Effector CD4-positive, alpha-beta T cell (primary cell): ENCODE measurements around the gene TGFBR3L.
A peak's percentile ranks its signal among the peaks of the same experiment; 100 is the strongest.
"Not testable (repeated sequence)": the region's sequence is repeated elsewhere in the genome, so short reads cannot be mapped to it uniquely, and the experiment has no call there.

Experiments
- DNase-seq: peaks from one replicate; pipeline ENCODE4 v3.0.0-alpha.2; 2020

The TGFBR3L gene

DNA sequence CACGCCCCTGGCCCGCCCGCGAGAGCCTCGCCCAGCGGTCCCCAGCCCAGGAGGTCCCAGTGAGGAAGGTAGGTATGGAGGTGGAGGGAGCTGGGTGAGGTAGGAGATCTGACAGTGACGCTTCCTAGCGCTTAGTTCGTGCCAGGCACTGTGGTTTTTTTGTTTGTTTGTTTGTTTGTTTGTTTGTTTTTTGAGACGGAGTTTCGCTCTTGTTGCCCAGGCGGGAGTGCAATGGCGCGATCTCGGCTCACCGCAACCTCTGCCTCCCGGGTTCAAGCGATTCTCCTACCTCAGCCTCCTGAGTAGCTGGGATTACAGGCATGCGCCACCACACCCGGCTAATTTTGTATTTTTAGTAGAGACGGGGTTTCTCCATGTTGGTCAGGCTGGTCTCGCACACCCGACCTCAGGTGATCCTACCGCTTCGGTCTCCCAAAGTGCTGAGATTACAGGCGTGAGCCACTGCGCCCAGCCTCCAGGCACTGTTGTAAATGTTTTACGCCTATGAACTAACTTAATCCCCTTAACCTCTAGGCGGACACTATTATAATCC lies 3.5 kb downstream of the TGFBR3L start:
- DNase-seq, result not testable (repeated sequence)

DNA sequence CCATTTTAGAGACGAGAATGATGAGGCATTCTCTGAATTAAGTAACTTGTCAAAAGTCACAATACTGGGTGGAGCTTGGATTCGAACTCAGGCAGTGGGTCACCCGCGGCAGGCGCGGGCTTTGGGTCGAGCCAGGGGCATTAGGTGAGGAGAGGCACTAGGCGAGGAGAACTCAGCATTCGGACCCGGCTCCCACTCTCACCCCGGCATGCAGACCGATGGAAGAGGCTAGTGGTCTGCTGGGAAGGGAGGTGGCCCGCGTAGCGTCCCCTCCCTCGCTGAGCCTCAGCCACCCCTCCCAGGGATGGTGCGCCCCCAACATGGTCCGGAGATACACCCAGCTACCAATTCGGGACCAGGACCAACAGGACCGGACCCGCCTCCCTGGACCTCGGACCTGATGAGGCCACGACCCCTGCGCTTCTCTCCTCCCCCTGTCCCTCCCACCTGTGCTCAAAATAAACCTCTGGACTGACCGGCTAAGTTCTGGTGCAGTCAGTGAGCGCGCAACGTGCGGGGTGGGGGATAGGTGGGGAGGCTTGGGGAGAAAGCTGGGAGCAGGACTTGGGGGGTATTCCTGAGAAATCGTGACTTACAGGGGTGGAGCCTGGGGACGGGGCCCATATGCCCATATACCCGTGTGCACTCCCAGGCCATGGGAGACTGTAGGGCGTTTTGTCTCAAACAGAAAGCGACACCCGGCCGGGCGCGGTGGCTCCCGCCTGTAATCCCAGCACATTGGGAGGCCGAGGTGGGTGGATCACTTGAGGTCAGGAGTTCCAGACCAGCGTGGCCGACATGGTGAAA lies 4.2 kb downstream of the TGFBR3L start:
- no peak for DNase-seq

DNA sequence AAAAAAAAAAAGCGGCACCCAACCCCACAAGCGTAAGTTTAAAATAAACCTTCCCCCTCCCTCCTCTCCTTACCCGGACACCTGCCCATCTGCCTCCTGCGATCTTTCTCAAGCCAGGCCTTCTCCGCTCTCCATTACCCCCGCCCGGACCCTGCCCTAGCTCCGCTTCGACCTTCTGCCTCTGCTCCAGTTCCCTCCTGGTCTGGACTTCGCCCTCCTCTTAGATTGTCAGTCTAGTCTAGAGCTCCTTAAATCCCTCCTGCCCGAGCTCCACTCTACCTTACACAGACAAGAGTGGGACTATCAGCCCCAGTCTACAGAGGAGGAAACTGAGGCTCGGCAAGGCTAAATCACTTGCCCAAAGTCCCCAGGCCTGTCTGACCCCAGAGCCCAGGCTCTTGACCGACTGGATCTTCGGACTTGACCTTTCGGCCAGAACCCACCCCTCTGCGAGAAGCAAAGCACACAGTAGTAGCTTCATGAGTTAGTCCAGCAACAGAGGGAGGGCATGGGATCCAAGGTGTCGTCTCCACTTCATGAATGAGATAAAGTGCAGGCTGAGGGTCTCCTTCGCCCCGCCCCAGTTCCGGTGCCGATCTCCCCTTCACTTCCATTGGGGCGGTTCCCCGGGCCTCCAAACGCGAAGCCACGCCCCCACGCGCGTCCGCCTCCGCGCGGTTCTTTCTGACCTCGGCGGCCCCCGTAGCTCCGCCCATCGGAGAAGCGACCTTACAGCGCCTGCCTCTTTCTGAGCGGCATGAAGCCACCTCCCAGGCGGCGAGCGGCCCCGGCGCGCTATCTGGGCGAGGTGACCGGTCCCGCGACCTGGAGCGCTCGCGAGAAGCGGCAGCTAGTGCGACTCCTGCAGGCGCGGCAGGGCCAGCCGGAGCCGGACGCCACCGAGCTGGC lies 5.2 kb downstream of the TGFBR3L start, which contains the start of gene SNAPC2:
SNAPC2 (plus strand) TSS at position 729 of the 909 bp plus-strand sequence; CDS start at position 758, 29 bp downstream.
- peak; percentile 94 for DNase-seq

DNA sequence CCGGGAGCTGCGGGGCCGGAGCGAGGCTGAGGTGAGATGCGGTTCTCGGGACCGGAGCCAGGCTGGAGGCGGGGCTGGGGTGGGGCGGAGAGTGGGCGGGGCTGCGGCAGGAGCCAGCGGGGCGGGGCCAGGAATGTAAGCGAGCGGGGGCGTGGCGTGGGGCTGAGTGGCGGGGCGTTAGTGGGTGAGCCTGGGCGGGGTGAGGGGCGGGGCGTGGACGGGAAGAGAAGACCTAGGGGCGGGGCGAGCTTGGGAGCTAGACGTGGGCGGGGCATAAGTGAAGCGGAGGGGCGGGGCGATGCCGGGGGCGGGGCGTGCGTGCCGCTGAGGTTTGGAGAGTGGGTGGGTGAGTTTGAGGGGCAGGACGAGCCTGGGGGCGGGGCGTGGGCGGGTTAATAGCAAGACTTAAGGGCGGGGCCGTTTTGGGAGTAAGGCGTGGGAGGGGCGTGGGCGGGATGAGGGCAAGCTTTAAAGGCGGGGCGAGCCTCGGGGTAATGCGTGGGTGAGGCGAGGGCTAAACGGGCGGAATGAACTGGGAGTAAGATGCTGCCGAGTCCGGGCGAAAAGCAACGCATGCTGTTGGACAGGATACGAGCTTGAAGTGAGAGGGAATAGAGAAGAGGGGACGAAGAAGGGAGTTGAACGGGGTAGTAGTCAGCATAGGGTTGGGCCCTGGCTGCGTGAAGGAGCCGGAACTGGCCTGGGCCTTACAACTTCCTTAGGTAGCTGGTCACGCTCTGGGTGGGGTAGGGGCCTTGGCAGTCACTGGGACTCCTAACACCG lies 6.1 kb downstream of the TGFBR3L start:
- DNase-seq, result peak; percentile 100

DNA sequence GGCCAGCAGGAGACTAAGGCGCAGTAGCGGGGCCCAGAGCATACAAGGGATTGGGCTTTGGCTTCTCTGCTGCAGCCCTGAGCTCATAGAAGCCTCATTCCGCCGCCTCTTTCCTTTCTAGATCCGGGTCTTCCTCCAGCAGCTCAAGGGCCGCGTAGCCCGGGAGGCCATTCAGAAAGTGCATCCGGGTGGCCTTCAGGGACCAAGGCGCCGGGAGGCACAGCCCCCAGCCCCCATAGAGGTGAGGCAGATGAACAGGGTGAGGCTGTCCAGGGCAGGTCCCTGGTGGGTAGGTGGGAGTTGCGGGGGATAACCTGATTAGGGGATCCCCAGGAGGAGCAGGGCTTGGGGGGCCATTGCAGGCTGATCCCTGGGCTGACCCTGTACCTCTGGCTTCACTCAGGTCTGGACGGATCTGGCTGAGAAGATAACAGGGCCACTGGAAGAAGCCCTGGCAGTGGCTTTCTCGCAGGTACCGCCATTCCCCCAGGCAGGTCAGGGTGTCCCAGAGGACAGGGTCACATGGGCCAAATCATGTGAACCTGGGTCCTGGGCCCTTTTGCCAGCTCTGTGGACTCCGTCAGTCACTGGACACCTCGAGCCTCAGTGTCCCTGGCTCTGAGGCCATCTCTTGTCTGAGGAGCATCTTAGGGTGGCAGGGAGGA lies 6.8 kb downstream of the TGFBR3L start:
- DNase-seq, result no peak

DNA sequence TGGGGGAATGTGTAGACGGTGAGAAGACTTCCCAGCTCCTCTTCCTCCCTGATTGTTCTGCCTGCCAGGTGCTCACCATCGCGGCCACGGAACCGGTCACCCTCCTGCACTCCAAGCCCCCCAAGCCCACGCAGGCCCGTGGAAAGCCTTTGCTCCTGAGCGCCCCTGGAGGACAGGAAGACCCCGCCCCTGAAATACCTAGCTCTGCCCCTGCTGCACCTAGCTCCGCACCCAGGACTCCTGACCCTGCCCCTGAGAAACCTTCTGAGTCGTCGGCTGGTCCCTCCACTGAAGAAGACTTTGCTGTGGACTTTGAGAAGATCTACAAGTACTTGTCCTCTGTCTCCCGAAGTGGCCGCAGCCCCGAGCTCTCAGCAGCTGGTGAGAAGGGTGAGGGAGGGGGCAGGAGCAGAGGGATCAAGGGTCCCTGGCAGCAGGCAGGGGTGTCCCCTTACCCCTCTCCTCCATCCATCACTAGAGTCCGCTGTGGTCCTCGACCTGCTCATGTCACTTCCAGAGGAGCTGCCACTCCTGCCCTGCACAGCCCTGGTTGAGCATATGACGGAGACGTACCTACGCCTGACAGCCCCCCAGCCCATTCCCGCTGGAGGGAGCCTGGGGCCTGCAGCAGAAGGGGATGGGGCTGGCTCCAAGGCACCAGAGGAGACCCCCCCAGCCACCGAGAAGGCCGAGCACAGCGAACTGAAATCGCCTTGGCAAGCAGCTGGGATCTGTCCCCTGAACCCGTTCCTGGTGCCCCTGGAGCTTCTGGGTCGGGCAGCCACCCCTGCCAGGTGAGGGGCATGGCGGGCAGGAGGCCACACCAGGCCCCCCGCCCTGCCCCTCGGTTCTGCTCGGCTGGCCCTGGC lies 7.6 kb downstream of the TGFBR3L start:
- no peak for DNase-seq

DNA sequence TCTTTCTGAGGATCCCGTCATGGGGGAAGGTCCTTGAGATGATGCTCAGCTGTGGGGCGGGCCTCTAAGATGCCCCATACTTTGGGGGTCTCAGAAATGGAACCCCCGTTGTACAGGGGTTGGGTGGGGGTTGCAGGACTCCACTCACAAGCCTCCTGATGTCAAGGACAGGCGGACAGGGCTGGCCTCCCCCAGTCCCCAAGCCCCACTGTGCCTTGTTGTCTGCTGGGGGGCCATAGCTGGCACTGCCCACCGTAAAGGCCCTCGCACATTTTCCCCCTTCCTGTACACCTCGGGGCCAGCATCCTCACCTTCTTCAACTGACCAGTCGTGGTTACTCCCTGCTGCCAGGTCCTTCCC lies 8.2 kb downstream of the TGFBR3L start:
- no peak for DNase-seq

DNA sequence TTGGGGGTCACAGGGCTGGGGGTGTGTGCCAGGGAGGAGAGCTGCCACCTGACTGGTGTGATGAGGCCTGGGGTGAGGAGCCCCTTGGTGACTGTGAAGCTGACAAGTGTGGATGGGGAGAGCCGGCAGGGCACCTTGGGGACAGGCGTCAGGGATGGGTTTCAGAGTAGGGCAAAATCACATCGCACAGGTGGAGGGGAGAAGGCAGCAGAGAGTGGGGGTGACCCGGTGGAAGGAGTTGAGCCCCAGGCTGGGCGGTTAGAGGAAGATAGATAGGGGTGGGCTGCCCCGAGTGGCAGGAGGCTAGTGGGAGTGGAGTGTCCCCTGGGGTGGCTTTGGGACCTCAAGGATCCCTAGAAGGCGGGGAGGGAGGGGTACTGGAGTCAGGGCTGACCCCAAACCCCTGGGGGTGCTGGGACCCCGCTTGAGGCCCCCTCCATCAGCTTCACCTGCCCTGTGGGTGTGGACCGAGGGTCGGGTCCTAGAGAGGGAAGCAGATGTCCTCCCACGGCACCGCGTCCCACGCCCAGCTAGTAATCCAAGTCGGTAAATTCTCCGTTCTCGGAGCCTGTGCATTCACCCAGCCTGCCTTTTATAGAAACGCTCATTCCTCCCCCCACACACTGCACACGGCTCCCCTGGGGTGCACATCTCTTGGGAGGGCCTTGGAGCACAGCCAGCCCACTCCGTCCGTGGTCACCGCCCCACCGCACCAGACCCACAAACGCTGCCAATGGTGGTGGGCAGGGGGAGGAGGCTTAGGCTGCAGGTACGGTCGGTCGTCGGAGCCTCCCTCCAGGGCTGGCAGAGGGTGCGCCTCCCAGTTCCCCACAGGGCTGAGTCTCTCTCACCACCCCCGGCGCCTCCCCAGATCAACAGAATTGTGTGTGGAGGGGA lies 8.9 kb downstream of the TGFBR3L start:
- no peak for DNase-seq

DNA sequence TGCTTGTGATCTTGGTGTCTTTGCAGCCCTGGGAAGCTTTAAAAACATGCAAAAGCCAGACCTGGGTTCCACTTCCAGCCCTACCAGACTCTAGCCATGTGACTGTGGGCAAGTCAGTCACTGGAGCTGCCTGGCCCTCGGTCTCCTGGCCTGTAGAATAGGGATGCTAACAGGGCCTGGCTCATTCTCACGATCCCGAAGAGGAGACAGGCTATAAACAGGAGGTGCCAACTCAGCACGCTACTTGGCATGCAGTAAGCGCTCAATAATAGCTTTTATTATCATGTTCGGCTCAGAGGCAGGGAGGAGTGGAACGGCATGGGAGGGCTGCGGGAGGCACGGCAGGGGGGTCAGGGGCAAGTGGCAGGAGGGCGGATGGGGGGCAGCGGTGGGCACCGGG lies 9.6 kb downstream of the TGFBR3L start:
- DNase-seq, result no peak

DNA sequence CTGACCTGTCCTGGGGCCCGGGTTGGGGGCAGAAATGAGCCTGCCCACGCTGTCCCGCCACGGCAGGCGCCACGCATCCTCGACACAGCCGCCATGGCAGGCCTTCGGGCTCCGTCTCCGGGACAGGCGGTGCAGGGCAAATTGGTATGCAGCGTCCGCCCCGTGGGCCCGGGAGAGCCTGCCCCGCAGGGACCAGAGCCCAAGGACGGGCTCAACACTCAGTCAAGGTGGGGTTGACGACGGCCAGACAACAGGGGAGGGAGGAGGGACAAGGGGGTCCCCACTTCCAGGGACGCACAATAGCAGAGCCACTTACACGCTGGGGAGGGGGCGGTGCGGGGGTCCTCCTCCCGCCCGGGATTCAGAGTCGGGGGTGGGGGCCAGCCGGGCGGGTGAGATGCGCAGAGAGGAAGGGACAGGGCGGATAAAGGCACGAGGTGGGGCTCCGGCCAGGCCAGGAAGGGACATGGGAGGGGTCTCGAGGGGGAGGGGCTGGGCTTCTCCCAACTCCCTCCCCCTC lies 10.1 kb downstream of the TGFBR3L start:
- no peak for DNase-seq

DNA sequence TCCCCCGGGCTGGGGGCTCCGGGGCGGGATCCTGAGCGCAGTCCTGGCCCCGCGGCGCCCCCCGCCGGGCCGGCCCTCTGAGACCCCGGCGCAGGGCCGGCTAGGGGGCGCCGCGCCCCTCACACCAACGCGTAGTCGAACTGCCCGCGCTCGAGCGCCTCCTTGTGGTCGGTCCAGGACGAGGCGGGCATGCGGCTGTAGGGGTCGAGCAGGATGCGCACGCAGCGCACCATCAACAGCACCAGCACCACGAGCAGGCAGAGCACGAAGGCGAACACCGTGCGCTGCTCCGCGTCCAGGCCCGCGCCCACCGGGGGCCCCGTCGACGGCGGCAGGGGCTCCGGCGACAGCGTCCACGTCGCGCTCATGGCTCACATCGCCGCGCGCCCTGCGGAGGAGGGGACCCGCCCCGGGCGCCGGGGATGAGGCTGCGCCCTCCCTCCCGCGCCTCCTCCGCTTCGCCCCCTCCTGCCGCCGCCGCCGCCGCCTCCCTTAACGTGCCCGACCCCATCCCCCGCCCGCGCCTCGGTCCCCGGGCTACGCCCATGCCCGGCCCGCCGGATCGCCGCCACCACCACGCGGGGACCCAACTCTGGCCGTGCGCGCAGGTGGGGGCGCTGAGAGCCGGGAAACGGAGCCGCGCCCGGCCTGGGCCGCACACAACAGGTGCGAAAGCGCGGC lies 10.7 kb downstream of the TGFBR3L start:
- peak; percentile 70 for DNase-seq

DNA sequence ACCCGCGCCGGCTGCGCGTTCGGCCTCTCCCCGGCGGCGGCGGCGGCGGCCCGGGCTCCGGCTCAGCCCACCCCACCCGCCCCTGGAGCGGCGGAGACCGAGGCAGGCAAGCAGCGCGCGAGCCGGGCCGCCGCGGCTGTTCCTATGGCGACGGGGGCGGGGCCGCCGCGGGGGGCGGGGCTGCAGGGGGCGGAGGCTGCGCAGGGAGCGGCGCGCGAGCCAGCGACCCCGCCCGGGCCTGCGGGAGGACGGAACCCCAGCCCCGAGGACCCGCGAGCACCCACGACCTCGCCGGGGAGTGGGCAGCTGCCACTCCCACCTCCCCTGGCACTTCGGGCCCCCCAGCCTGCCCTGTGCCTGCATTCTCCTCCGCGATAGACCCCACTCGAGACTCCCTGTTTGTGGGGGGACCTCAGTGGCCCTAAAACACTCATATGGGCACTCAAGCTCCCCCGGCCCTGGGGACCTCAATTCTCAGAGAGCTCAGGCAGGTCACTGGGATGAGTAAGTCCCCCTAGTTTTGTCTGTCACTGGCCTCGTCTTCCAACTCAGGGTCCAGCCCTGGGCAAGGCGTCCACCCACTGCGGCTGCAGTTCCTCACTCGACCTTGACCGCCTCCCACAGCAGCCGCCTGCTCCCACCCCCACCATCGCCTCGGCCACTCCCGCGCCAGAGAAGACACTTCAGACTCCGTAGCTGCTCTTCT lies 11.5 kb downstream of the TGFBR3L start, which contains the start of gene CTXN1:
CTXN1 (minus strand) TSS at position 115 of the 706 bp plus-strand sequence. CDS start 597 bp downstream, outside the sequence.
- DNase-seq, result peak; percentile 67

DNA sequence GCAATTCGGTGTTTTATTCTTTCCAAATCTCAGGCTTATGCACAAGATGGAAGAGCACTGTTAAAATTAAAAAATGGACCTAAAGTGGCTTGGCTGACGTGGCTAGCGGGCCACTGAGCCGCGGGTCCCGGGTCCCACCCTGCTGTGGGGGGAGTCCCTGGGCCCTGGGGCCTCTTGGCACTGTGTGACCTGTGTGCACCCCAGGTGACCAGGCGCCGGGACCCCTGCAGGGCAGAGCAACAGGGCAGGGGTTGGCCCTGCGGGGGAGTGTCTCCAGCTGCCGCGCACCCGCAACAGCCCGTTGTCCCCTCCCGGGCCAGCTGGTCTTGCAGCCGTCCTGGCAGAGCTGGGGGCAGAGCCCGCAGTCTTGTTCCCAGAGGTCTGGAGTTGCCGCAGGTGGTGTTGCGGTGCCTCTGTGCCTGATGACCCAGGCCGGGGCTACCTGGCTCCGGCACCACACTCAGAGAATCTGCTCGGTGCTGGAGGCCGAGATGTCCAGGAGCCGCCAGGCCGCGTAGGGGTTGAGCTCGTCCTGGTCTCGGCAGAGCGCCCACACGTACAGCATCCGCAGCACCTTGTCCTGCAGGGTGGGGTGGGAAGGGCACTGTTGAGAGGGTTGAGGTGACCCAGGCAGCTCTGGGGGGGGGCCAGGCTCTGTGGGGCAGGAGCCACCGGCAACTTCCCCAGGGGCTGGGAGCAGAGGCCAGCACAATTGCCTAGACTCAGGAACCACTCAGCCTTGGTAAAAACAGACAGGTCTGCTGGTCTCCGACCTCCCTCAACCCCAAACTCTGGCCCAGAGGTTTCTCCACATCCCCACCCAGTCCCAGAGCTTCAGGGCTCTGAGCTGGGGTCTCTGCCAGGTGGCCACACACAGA lies 12.3 kb downstream of the TGFBR3L start:
- no peak for DNase-seq

DNA sequence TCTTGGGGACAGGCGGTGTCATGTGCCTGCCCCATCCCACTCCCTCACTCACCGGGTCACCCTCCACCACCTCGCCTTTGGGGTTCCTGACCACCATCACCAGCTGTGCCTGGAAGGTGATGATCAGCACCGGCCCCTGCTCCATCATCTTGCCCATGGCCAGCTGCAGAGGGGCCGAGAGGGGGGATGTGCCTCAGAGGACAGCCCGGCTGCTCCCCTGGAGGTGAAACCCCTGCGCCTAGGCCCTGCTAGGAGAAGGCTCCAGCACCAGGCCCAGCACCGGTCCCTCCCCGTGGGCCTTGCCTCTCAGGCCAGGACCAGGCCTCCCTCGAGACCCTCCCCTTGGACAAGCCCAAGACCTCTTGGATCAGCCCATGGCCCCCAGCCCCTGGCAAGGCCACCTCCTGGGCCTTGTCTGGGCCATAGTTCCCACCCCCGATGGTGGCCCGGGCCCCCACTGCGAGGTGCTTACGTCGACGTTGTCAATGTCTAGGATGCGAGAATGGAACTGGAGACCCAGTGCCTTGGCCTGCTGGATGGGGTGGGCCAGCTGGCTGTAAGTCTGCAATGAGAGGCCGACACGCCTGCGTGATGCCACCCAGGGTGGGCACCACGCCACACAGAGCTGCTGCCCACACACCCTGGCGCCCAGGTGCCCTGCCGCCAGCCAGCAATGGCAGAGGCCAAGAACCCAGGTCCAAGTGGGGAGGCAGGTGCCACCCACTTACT lies 13.1 kb downstream of the TGFBR3L start:
- DNase-seq, result no peak

DNA sequence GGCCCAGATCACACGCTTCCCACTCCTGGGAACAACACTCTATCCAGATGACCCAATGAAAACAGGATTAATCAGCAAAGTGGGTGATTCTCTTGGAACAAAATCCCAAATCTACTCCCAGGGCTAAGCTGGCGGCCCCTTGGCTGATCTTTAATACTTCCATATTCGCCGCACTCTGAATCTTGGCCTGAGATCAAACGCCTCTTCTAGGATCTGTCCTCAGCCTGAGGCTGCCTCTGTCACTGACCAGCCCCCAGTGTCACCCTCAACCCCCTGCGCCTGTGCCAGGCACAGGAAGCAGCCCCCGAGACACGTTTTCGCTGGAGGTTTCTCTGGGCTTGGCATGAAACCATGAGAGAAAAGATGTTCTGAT lies 13.7 kb downstream of the TGFBR3L start:
- DNase-seq, result no peak
